Thymus (tissue), 11 donors: ENCODE results near the gene SSBP2. TPM values are rescaled to one million over a fixed set of nuclear protein-coding genes. Genes with fewer than 3 reads are reported as not detected.
A peak's percentile ranks its signal among the peaks of the same experiment; 100 is the strongest.

ENCODE experiments used
- DNase-seq, 9 donors: peaks; one replicate each; pipeline ENCODE4 v3.0.0-alpha.2; 2013; ENCODE audit warnings: low spot score in 9 of 9, low read depth in 6 of 9, missing footprints in 1 of 9
- H3K27ac ChIP-seq, 2 donors: one replicate each; pipeline ENCODE4 v1.5.1; 2013; ENCODE audit warnings: control low read depth in 1 of 2, low read depth in 1 of 2, low read length in 1 of 2, mild to moderate bottlenecking in 1 of 2, moderate library complexity in 1 of 2
- H3K27me3 ChIP-seq, 2 donors: one replicate each; pipeline ENCODE4 v1.5.1; 2013; ENCODE audit warnings: low read length in 1 of 2; ENCODE audit not compliant: control insufficient read depth in 2 of 2, insufficient read depth in 1 of 2
- H3K36me3 ChIP-seq, 2 donors: one replicate each; pipeline ENCODE4 v1.5.1; 2013; ENCODE audit warnings: low read length in 1 of 2, mild to moderate bottlenecking in 1 of 2, moderate library complexity in 1 of 2; ENCODE audit not compliant: control insufficient read depth in 2 of 2, insufficient read depth in 2 of 2
- H3K4me1 ChIP-seq, 2 donors: one replicate each; pipeline ENCODE4 v1.5.1; 2013; ENCODE audit warnings: low read length in 2 of 2; ENCODE audit not compliant: control insufficient read depth in 2 of 2, insufficient read depth in 2 of 2
- H3K4me3 ChIP-seq, 2 donors: one replicate each; pipeline ENCODE4 v1.5.1; 2013; ENCODE audit warnings: low read length in 2 of 2, control low read depth in 1 of 2, mild to moderate bottlenecking in 1 of 2
- H3K9me3 ChIP-seq, 2 donors: one replicate each; pipeline ENCODE4 v1.5.1; 2013; ENCODE audit warnings: low read length in 1 of 2, mild to moderate bottlenecking in 1 of 2; ENCODE audit not compliant: control insufficient read depth in 2 of 2, insufficient read depth in 1 of 2
- WGBS: extraction: QIAGEN DNeasy Blood & Tissue Kit; methylation state at CpG from one replicate; pipeline ENCODE4 v1.1.7; 2013; 5-methylcytosine and 5-hydroxymethylcytosine counted together
- polyA plus RNA-seq: library from polyadenylated mRNA; stranded (reverse); fragments of 200-250 nt; gene quantifications from one replicate; pipeline ENCODE4 v1.2.3, GENCODE V29; 2013
- total RNA-seq: library from RNA; stranded (reverse); fragments of 120-200 nt; gene quantifications from one replicate; pipeline ENCODE4 v1.2.4, GENCODE V29; 2013
- donor health status: healthy.

SSBP2 gene
- total and polyA plus RNA-seq, 2 donors = 61.1 to 125 TPM

- no peaks in the 10 kb centered on the region for H3K36me3 ChIP-seq
- no peak overlapping the region for H3K4me3 ChIP-seq
- H3K27ac ChIP-seq = no peak overlapping the region
- 66% methylated on average over 4 of the region's 4 CpGs for WGBS
- peaks cover 0 to 5% of the 10 kb centered on the region in 2 donors for H3K4me1 ChIP-seq
- H3K27me3 ChIP-seq = peaks cover 21 to 33% of the 10 kb centered on the region in 2 donors
- peaks cover 2 to 9% of the 10 kb centered on the region in 2 donors for H3K9me3 ChIP-seq
- DNase-seq = no peak
Observed at GRCh38 chr5:81398741-81399140, 352.2 kb downstream of the SSBP2 start.

- Histone ChIP-seq H3K27ac (no peak overlapping the region), H3K27me3 (peaks cover 27 to 49% of the 10 kb centered on the region in 2 donors), H3K36me3 (no peaks in the 10 kb centered on the region), H3K9me3 (peaks cover 2 to 12% of the 10 kb centered on the region in 2 donors), H3K4me1 (peaks cover 4 to 5% of the 10 kb centered on the region in 2 donors), H3K4me3 (no peak overlapping the region)
- DNase-seq = no peak
- WGBS = 38% methylated on average over 3 of the region's 3 CpGs
Observed at GRCh38 chr5:81397176-81397575, 353.7 kb downstream of the SSBP2 start.

DNA sequence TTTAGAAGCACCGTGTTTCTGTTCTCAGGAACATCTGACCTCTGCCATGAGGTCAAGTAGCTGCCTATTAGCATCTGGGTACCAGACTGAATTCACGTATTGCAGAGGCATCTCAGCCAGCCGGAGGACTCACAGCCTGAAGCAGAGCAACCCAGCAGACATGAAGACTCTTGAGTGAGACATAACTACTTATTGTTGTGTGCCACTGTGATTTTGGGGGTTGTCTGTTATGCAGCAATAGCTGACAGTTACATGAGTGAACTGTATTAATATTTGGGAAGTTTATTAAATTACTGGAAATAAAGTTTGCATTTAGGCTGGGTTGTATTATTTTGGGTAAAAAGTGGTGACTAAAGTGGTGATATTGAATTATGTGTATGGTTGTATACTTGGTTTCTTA lies 355.6 kb downstream of the SSBP2 start:
- H3K9me3 ChIP-seq = peaks cover 2 to 12% of the 10 kb centered on the region in 2 donors
- peaks cover 27 to 60% of the 10 kb centered on the region in 2 donors for H3K27me3 ChIP-seq
- WGBS = 95% methylated on average over 3 of the region's 3 CpGs
- H3K27ac ChIP-seq = no peak overlapping the region
- peaks cover 4 to 5% of the 10 kb centered on the region in 2 donors for H3K4me1 ChIP-seq
- no peak overlapping the region for H3K4me3 ChIP-seq
- no peak for DNase-seq
- no peaks in the 10 kb centered on the region for H3K36me3 ChIP-seq

DNA sequence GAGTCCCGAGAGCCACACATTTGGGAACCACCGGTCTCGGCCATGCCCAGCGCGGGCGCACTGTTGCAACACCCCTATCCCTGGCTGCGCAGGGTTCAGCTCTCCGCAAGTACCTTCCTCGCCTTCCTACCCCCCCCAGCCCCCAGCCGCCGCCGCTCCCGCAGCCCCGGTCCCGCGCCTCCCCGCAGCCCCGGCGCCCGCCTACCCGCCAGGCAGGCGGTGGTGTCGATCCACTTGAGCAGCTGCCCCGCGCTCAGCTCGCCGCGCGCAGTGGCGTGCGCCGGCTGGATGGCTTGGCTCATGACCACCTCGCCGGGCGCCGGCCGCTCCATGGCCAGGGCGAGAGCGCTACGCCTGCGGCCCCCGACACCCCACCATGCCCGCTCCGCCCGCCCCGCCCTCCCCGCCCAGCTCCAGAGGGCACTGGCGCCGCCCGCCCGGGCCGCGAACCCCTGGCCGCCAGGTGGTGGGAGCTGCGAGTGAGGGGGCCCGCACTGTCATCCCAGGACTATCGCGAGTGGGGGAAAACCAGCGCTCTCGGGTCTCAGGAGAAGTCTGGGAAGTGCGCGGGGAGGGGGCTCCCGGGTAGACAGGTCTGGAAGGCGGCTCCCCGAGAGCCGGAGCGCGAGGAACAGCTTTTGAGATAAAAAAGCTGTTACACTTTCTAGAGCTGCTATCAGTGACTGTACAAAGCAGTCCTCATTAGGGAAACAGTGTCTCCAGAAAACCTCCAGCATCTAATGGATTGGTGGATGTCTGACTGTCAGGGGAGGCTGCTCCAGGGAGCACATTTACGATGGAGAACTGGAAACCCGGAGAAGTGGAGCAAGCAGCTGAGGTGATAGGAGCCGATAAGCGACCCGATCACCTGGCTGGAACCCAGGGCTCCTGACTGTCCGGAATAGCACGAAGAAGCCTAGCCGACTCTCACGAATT lies 356.8 kb downstream of the SSBP2 start, which contains the start of gene ACOT12:
TSS of gene ACOT12 (minus strand) at position 352 of the 936 bp plus-strand sequence. CDS start at position 332, 20 bp downstream.
- Histone ChIP-seq H3K9me3 (peaks cover 2 to 12% of the 10 kb centered on the region in 2 donors), H3K4me3 (peak within 1 kb of the TSS in 1 of 2 donors; percentile 40), H3K27ac (no peak within 1 kb of the TSS), H3K4me1 (peaks cover 4 to 5% of the 10 kb centered on the region in 2 donors), H3K27me3 (peaks cover 27 to 60% of the 10 kb centered on the region in 2 donors), H3K36me3 (no peaks in the 10 kb centered on the region)
- WGBS = 6% methylated on average over 77 of the region's 77 CpGs
- no peak for DNase-seq

DNA sequence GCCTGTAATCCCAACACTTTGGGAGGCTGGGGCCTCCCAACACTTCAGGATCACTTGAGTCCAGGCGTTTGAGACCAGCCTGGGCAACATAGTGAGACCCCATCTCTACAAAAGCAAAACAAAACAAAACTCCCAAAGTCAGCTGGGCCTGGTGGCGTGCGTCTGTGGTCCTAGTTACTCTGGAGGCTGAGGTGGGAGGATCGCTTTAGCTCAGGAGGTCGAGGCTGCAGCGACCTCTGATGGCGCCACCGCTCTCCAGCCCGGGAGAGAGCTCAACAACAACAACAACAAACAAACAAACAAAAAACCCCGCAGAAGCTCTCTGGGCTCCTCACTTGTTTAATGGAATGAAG lies 357.5 kb downstream of the SSBP2 start:
- H3K36me3 ChIP-seq = no peaks in the 10 kb centered on the region
- peaks cover 2 to 12% of the 10 kb centered on the region in 2 donors for H3K9me3 ChIP-seq
- no peak overlapping the region for H3K27ac ChIP-seq
- peaks cover 4 to 5% of the 10 kb centered on the region in 2 donors for H3K4me1 ChIP-seq
- H3K27me3 ChIP-seq = peaks cover 27 to 60% of the 10 kb centered on the region in 2 donors
- no peak for DNase-seq
- WGBS = 38% methylated on average over 10 of the region's 10 CpGs
- H3K4me3 ChIP-seq = peak overlapping the region in 1 of 2 donors; percentile 40

- no peak overlapping the region for H3K27ac ChIP-seq
- peaks cover 9 to 30% of the 10 kb centered on the region in 2 donors for H3K27me3 ChIP-seq
- DNase-seq = no peak
- peaks cover 0 to 4% of the 10 kb centered on the region in 2 donors for H3K9me3 ChIP-seq
- H3K36me3 ChIP-seq = no peaks in the 10 kb centered on the region
- H3K4me3 ChIP-seq = no peak overlapping the region
- peaks cover 0 to 4% of the 10 kb centered on the region in 2 donors for H3K4me1 ChIP-seq
Observed at GRCh38 chr5:81389025-81389424, 361.9 kb downstream of the SSBP2 start.

DNA sequence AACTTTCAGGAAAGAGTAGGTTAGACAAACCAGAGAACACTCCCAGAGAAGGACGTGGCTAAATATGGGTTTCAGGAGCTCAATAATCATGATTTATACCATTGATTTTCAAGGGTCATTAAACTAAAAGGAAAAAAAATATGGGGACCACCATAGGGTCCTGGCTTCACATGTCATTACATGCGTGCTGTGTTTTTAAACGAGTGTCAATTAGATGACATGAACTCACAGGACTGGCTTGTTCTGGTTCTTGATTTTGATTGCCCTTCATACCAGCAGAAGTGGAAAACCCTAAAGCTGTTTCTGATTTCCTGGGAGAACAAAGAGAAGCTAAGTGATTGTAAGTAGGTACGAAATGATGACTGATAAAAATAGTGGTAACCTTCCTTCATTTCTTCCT lies 362.7 kb downstream of the SSBP2 start:
- 96% methylated on average over 4 of the region's 4 CpGs for WGBS
- H3K27ac ChIP-seq = no peak overlapping the region
- H3K9me3 ChIP-seq = no peaks in the 10 kb centered on the region
- H3K4me1 ChIP-seq = no peaks in the 10 kb centered on the region
- no peak for DNase-seq
- H3K36me3 ChIP-seq = no peaks in the 10 kb centered on the region
- H3K4me3 ChIP-seq = no peak overlapping the region
- H3K27me3 ChIP-seq = peaks cover under 1 to 21% of the 10 kb centered on the region in 2 donors

DNA sequence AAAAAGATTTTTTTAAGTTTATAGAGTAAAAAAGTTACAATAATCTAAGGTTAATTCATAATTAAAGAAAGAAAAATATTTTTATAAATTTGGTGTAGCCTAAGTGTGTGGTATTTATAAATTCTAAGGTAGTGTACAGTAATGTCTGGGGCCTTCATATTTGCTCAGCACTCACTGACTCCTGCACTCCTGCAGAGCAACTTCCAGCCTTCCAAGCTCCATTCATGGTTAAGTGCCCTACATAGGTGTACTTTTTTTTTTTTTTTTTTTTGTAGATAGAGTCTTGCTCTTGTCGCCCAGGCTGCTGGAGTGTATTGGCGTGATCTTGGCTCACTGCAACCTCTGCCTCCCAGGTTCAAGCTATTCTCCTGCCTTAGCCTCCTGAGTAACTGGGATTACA lies 367.0 kb downstream of the SSBP2 start:
- Histone ChIP-seq H3K36me3 (no peaks in the 10 kb centered on the region), H3K4me1 (no peaks in the 10 kb centered on the region), H3K27ac (no peak overlapping the region), H3K4me3 (no peak overlapping the region), H3K27me3 (no peaks in the 10 kb centered on the region), H3K9me3 (no peaks in the 10 kb centered on the region)
- 94% methylated on average over 2 of the region's 2 CpGs for WGBS
- DNase-seq = no peak

GRCh38 chr5:81371354-81371876 lies 379.5 kb downstream of the SSBP2 start:
- 97% methylated on average over 2 of the region's 2 CpGs for WGBS
- no peaks in the 10 kb centered on the region for H3K36me3 ChIP-seq
- H3K27ac ChIP-seq = no peak overlapping the region
- H3K4me3 ChIP-seq = no peak overlapping the region
- no peak for DNase-seq
- H3K9me3 ChIP-seq = no peaks in the 10 kb centered on the region
- no peaks in the 10 kb centered on the region for H3K27me3 ChIP-seq
- H3K4me1 ChIP-seq = no peaks in the 10 kb centered on the region
